ENCODE results near the gene SH3RF3. TPM values are rescaled to one million over a fixed set of nuclear protein-coding genes. Genes with fewer than 3 reads are reported as not detected.

SH3RF3 gene
- total and polyA plus RNA-seq, 10 of the 15 experiments (the other 5 are each of a cell fraction or from before 2014, with no cell fraction given), result 0.08 to 8.8 (median 2.3) TPM

DNA sequence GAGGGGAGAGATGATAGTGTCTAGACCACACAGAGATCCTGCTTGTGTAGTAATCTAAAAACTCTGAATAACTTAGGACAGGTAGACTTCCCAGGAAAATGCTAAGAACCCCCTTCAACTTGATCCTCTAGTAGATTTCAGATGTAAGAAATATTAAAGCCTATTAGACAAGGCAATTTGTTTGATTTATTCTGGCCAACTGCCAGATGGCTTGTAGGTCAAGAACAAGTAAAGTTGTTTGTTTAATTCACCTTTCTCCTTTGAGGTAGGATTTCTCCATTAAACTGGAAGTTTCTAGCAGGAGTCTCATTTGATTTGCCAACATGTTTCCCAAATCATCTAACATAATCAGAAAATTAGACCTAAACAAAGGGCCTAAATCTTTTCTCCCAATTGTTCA, 48.6 kb downstream of the SH3RF3 start:
- POLR2A ChIA-PET, result no interaction called here
- no peak overlapping the region for H2AFZ ChIP-seq (ENCODE audit: control insufficient read depth, low read depth, low read length)
- H3K4me3 ChIP-seq, result no peak overlapping the region
- CTCF ChIA-PET, result no interaction called here
- no peaks in the 10 kb centered on the region for H4K20me1 ChIP-seq (ENCODE audit: control insufficient read depth, insufficient read depth)
- H3K4me2 ChIP-seq (ENCODE audit: control insufficient read depth, insufficient read depth), result no peak overlapping the region
- ATAC-seq (no peak), DNase-seq (ENCODE audit: low read depth, low spot score) (no peak), FAIRE-seq (no peak)
- H3K27ac ChIP-seq (ENCODE audit: control insufficient read depth, insufficient read depth), result no peak overlapping the region
- H3K9me3 ChIP-seq (replicated peaks; ENCODE audit: control insufficient read depth, insufficient read depth, low read length), result no peaks in the 10 kb centered on the region; the same call in 2 of the 3 replicates
- H3K9ac ChIP-seq (ENCODE audit: control insufficient read depth, insufficient read depth, low read length), result no peak overlapping the region
- in situ Hi-C loops (cut with MboI) (no loop called here), intact Hi-C loops (cut with micrococcal nuclease; ENCODE audit: unreplicated experiment) (no loop called here)
- no peaks in the 10 kb centered on the region; a peak in 1 of 4 replicates for H3K27me3 ChIP-seq (replicated peaks in 1 of 2; ENCODE audit: control insufficient read depth in 2 of 2, insufficient read depth in 2 of 2, low read length in 1 of 2)
- SMC1A ChIA-PET (ENCODE audit: uncharacterized antibody, unreplicated experiment), result interaction anchor here (1.0 kb wide), 1 partner anchor 9 kb away, joined by 5 read pairs; no protein-coding TSS in a partner anchor
- H3K36me3 ChIP-seq (ENCODE audit: control insufficient read depth in 2 of 2, insufficient read depth in 2 of 2, low read length in 1 of 2), result no peaks in the 10 kb centered on the region
- no TSS peak for BruUV-seq (replicated peaks)
- no peaks in the 10 kb centered on the region for H3K79me2 ChIP-seq (ENCODE audit: control insufficient read depth, insufficient read depth, low read length)
- RAD21 ChIA-PET (ENCODE audit: unreplicated experiment), result no interaction called here
- no peak for TF ChIP-seq TCF7 (IDR thresholded peaks at IDR 0.05; ENCODE audit: borderline replicate concordance)
- no peak for TF ChIP-seq ASH2L (IDR thresholded peaks at IDR 0.05; ENCODE audit: borderline replicate concordance, low read depth)
- TF ChIP-seq TARDBP (IDR thresholded peaks at IDR 0.05; ENCODE audit: borderline replicate concordance), result no peak
- no peak for TF ChIP-seq ZNF207 (IDR thresholded peaks at IDR 0.05; ENCODE audit: borderline replicate concordance)
- TF ChIP-seq, protein P1, sequence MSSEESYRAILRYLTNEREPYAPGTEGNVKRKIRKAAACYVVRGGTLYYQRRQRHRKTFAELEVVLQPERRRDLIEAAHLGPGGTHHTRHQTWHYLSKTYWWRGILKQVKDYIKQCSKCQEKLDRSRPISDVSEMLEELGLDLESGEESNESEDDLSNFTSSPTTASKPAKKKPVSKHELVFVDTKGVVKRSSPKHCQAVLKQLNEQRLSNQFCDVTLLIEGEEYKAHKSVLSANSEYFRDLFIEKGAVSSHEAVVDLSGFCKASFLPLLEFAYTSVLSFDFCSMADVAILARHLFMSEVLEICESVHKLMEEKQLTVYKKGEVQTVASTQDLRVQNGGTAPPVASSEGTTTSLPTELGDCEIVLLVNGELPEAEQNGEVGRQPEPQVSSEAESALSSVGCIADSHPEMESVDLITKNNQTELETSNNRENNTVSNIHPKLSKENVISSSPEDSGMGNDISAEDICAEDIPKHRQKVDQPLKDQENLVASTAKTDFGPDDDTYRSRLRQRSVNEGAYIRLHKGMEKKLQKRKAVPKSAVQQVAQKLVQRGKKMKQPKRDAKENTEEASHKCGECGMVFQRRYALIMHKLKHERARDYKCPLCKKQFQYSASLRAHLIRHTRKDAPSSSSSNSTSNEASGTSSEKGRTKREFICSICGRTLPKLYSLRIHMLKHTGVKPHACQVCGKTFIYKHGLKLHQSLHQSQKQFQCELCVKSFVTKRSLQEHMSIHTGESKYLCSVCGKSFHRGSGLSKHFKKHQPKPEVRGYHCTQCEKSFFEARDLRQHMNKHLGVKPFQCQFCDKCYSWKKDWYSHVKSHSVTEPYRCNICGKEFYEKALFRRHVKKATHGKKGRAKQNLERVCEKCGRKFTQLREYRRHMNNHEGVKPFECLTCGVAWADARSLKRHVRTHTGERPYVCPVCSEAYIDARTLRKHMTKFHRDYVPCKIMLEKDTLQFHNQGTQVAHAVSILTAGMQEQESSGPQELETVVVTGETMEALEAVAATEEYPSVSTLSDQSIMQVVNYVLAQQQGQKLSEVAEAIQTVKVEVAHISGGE (CRISPR knock-in tag; IDR thresholded peaks at IDR 0.05), result no peak
- TF ChIP-seq TAF1 (IDR thresholded peaks at IDR 0.05; ENCODE audit: borderline replicate concordance, low read depth, low read length), result no peak
- TF ChIP-seq, protein P2, sequence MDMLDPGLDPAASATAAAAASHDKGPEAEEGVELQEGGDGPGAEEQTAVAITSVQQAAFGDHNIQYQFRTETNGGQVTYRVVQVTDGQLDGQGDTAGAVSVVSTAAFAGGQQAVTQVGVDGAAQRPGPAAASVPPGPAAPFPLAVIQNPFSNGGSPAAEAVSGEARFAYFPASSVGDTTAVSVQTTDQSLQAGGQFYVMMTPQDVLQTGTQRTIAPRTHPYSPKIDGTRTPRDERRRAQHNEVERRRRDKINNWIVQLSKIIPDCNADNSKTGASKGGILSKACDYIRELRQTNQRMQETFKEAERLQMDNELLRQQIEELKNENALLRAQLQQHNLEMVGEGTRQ (IDR thresholded peaks at IDR 0.05; ENCODE audit: borderline replicate concordance, low read depth, low read length), result no peak
- no peak for TF ChIP-seq YBX1 (IDR thresholded peaks at IDR 0.05)
- TF ChIP-seq ZZZ3 (IDR thresholded peaks at IDR 0.05; ENCODE audit: control insufficient read depth, insufficient read length, low read depth), result no peak
- no peaks in the 10 kb centered on the region for H3K4me1 ChIP-seq (ENCODE audit: control insufficient read depth, insufficient read depth, low read length)

Measured in GM12878 (cell line).